Stimulated activated CD8-positive, alpha-beta memory T cell treated with anti-CD3 and anti-CD28 coated beads, Interleukin-12 subunit alpha, Interleukin-12 subunit beta, amount 100 ng/mL, for 1 hour (primary cell): Measurements from ENCODE around the gene SPSB2.
A peak's percentile ranks its signal among the peaks of the same experiment; 100 is the strongest.
"Not testable (repeated sequence)": the region's sequence is repeated elsewhere in the genome, so short reads cannot be mapped to it uniquely, and the experiment has no call there.

Experiments
- DNase-seq: peaks from one replicate; pipeline ENCODE4 v3.0.0-alpha.2; 2020; ENCODE audit warnings: low read depth

The SPSB2 gene

DNA sequence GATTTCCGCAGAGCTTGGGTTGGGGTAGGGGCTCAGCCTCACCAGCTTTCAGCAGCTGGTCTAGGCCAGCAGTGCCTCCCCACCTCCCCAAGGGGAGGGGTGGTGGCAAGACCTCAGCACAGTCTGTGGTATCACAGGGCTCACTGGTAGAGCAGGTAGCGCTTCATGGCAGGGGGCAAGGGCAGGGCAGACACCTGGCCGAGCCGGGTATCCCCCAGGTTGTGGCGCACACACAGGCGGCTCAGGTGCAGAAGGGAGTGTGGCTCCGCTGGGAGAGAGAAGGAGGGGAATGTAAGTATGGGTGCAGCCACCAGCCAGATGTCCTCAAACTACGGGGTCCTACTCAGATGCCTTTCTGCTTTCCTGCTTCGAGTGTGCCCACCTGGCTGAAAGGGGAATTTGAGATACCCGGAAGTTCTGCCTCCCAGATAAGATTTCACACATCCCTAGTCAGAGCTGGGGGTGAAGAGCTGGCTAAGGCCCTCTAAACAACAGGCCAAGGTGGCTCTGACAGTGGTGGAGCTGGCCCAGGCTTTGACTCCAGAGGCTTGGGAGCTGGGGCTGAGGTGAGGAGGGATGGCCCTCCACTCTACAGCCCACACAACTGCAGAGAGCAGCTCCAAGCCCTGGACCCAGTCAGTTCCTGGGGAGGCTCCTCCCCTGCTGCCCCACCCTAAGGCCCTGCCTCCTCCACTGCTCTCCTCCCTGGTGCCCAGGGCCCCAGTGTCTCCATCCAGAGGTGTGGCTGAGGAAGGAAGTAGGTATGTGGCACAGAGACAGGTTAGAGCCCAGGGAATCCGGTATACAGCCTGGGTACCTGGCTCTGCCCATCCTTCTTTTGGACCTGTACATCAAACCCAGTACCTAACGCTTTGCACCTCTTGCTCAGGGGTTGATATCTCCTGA lies 1.8 kb downstream of the SPSB2 start:
- no peak for DNase-seq

DNA sequence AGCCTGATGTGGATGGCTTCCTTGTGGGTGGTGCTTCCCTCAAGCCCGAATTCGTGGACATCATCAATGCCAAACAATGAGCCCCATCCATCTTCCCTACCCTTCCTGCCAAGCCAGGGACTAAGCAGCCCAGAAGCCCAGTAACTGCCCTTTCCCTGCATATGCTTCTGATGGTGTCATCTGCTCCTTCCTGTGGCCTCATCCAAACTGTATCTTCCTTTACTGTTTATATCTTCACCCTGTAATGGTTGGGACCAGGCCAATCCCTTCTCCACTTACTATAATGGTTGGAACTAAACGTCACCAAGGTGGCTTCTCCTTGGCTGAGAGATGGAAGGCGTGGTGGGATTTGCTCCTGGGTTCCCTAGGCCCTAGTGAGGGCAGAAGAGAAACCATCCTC lies 2.8 kb downstream of the SPSB2 start:
- DNase-seq, result not testable (repeated sequence)

DNA sequence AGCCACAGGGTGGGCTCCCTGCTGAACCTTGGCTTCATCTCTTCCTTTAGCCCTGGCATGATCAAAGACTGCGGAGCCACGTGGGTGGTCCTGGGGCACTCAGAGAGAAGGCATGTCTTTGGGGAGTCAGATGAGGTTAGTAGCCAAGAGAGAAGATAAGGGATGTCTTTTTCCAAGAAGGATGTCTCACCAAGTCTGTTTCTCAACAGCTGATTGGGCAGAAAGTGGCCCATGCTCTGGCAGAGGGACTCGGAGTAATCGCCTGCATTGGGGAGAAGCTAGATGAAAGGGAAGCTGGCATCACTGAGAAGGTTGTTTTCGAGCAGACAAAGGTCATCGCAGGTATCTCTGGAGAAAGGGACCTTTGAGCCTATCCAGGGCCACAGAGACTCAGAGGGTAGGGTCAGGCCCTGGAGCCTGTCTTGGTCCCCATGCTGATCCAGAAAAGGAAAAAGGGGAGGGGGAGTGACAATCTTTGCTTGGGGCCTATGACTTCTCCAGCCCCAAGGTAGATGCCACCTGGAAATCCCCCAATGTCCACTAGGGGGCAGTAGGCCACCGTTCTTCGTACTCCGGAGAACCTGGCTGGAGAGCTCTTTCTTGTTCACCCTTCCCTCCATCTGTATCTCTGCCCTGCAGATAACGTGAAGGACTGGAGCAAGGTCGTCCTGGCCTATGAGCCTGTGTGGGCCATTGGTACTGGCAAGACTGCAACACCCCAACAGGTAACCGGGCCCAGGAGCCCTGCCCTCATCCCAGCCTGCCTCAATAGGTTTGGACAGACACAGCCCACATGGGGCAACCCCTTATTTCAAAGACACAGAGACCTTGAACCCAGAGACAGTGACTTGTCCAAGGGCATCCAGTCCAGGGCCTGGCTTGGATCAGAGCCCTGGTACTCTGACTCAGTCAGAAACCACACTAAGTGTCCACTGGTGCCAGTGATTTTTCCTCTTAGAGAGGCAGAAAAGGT lies 3.8 kb downstream of the SPSB2 start:
- DNase-seq, result peak; percentile 76

DNA sequence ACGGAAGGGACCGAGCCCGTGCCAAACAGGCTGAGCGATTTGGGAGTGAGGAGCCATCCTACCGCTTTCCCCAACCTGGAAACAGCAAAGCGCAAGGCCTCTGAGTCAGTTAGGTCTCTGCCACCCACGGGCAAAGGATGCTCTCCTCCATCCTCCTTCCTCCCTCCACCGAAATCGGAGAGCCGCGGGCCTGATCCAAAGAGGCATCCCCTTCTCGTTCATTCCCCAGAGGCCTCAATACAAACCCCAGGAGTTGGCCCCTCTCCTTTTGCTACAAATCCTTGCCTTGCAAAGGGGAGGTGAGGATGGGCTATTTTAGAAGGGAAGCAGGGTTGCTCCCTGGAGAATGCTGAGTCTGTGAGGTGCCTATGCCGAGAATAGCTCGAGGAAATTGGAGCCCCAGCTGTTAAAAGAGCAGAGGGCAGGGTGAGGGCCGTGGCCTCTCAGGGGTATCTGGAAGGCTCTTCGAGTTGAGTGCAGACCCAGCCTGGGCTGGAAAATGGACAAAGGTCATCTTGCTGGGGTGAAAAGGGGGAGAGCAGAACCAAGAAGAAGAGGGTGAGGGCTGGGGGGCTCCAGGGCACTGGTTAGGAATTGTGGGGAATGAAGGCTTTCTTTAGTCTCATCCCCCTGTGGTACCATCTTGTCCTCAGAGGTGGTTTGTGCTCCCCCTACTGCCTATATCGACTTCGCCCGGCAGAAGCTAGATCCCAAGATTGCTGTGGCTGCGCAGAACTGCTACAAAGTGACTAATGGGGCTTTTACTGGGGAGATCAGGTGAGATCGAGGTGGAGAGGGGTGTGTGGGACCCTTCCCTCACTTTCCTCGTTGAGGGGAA lies 4.7 kb downstream of the SPSB2 start:
- DNase-seq, result no peak

DNA sequence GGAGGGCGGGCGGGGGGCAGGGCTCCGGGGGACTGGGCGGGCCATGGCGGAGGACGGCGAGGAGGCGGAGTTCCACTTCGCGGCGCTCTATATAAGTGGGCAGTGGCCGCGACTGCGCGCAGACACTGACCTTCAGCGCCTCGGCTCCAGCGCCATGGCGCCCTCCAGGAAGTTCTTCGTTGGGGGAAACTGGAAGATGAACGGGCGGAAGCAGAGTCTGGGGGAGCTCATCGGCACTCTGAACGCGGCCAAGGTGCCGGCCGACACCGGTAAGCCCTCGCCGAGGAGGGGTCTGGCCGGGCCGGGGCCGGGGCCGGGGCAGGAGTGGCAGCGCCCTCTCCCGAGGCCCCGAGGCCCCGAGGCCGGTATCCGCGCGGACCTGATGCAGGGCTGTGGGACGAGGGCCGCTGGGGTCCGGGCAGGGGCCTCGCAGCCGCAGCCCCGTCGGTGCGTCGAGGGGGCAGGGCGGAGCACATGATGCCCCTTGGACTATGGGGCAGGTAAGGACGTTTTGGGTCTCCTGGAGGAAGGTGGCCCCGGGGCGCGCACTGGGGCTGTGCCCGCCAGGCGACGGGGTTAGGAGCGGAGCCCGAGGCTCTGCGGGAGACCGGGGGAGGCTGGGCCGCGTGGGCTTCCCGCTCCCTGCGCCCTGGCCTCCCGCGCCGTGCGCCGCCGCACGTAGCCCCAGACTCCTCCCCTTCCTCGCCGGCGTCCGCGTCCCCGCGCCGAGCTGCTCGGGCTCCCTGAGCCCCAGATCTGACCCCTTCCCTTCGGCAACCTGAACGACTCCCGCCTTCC lies 5.5 kb downstream of the SPSB2 start, which contains the start of gene TPI1:
Gene TPI1 (plus strand): TSS at position 119 of the 798 bp plus-strand sequence. CDS start 36 bp downstream, at position 155.
- peak; percentile 56 for DNase-seq

DNA sequence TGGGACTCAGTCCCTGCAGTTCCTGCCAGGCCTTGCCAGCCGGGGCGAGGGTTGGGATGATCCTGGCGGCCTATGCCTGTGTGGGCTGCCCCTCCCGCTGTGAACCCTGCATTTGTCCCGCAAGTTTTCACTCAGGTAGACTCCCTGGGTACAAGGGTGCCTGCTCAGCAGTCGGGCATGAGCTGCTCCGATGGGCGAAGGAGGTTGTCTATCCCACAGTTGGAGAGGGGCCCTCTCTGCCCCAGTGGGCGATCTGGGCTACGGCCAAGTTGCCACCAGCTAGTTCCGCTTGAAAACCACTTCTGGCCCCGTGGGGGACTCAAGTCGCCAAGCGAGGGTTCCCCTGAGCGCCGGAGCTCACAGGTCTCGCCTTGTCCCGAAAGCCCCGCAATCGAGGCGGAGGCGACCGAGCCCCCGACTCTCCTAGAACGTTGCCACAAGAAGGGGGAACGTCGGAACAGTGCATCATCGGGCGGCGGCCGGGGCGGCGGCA lies 6.1 kb downstream of the SPSB2 start:
- no peak for DNase-seq

DNA sequence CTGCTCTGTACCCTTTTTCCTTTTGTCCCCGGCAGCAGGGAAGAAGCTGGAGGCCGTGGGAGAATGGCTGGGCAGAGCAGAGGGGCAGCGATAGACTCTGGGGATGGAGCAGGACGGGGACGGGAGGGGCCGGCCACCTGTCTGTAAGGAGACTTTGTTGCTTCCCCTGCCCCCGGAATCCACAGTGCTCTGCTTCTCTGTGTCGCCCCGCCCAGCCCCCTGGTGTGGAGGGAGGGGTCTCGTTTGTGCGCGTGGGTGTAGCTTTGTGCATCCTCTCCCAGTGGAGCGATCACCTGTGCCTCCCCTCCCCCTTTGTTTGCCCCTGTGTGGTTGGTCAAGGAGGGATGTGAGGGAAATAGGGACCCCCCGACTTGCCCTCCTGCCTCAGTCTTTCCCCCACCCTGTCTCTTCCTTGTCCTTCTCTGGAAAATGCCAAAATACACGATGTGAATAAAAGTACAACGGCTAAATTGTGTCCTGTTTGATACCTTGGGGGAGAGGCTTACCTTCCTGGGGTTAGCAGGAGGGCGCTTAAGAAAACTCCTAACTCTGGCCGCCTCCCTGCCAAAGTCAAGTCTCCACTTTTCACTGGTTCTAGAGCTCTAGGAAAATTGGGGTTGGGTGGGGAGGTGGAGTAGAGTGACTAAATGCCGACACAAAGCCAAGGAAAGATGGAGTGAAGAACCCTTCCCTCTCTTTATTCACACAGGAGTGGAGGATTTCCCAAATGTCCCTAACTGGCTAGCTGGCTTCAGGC lies 6.8 kb downstream of the SPSB2 start:
- DNase-seq, result no peak

DNA sequence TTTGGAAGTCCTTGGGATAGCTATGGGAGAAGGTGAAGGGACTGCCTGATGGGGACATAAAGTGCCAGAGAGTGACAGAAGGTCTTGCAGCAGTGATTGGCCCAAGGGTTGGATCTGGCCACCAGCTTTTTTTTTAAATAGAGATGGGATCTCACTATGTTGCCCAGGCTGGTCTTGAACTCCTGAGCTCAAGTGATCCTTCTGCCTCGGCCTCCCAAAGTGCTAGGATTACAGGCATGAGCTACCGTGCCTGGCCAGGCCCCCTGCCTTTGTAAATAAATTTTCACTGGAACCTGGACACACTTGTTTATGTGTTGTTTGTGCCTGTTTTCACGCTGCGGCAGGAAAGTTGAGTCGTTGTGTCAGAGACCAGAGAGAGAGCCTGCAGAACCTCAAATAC lies 7.8 kb downstream of the SPSB2 start:
- not testable (repeated sequence) for DNase-seq

DNA sequence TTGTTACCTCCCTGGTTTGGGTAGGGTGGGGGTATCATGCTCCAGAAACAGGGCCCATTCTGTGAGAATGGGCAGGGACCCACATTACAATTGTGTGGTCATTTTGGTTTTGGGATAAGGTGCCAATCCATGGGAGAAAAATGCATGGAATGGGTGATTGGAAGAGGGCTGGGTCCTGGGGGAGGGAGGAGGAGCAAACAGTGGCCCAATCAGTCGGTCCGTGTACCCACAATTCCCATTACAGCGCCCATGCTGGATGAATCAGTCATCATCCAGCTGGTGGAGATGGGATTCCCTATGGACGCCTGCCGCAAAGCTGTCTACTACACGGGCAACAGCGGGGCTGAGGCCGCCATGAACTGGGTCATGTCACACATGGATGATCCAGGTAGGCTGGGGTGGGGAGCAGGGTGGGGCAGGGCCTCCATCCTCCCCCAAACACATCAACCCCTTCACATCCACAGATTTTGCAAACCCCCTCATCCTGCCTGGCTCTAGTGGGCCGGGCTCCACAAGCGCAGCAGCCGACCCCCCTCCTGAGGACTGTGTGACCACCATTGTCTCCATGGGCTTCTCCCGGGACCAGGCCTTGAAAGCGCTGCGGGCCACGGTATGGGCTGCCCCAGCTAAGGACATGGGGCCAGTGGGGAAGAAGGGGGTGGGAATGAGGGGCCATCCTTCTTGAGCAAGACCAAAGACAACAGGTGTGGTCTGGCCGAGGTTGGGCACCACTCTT lies 9.3 kb downstream of the SPSB2 start:
- no peak for DNase-seq

DNA sequence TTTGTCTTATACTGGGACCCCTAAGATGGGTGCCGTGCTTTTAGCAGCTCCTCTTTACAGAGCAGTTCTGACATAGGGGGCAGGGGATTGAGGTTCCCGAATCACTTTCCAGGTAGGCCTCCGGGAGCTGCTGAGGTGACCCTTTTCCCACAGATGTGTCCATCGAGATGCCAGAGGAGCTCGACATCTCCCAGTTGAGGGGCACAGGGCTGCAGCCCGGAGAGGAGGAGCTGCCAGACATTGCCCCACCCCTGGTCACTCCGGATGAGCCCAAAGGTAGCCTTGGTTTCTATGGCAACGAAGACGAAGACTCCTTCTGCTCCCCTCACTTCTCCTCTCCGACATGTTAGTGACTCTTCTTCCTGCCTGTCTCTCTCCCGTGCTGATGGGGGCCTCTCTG lies 10.1 kb downstream of the SPSB2 start:
- no peak for DNase-seq

DNA sequence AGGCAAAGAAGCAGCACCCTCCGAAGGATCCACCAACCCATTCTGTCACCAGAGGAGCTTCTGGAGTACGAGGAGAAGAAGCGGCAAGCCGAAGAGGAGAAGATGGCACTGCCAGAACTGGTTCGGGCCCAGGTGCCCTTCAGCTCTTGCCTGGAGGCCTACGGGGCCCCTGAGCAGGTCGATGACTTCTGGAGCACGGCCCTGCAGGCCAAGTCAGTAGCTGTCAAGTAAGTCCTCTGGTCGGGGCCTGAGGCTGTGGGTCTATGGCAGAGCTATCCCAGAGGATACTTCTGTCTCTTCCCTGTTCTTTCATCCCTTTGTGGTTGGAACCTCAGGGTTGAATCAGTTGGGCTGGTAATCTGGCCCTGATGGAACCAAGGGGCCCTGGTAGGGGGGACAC lies 11.7 kb downstream of the SPSB2 start:
- DNase-seq, result no peak

DNA sequence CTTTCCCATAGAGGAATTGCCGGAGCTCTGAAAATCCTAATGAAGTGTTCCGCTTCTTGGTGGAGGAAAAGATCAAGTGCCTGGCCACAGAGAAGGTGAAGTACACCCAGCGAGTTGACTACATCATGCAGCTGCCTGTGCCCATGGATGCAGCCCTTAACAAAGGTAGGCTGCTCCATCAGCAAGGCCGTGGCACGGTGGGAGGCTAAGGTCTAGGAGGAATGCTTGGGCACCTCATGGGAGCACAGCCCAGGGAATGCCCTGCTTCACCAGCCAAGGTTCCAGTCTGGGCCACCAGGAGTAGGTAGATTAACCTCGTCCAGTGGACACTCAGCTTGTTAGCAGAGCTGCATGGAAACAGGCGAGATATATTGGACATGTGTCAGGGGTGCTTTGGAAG lies 12.2 kb downstream of the SPSB2 start:
- no peak for DNase-seq

DNA sequence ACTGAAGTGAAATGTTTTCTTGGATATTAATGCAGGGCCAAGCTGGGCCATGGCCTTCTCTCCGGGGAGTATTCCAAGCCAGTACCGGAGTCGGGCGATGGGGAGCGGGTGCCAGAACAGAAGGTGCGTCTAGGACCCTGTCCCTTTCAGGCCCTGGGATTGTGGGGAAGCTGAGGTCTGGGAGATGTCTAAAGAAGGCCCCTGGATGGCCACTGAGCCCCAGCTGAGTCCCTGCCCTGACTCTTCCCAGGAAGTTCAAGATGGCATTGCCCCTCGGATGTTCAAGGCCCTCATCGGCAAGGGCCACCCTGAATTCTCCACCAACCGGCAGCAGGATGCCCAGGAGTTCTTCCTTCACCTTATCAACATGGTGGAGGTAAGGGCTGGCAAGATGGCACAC lies 13.0 kb downstream of the SPSB2 start:
- DNase-seq, result no peak

DNA sequence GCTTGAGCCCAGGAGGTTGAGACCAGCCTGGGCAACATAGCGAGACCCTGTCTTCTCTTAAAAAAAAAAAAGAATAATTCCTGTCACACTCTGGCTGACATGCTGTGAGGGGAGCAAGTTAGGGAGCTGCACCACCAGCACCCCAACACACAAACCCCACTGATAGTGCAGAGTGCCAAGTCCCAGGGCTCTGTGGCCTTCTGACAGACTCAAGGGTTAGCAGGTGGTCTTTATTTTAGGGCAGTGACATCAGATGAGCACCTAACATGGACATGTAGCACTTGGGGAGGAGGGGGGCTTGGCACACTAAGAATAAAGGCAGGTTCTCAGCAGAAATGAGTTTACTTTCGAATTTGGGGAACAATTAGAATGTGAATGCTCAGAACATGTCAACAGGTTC lies 14.3 kb downstream of the SPSB2 start:
- DNase-seq, result no peak

DNA sequence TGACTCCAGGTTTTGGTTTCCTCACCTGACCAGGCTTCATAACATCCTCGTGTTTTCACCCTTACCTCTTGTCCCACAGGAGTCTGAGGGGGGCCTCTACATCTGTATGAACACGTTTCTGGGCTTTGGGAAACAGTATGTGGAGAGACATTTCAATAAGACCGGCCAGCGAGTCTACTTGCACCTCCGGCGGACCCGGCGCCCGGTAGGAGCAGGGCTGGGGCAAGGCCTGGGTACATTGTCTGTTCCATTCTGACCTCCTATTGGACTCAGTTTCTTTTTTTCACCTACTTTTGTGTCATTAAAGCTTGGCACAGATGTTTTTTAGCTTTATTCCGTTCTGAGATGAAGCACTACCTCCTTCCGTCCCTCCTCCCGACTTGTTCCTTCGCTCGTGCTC lies 17.8 kb downstream of the SPSB2 start:
- DNase-seq, result no peak

DNA sequence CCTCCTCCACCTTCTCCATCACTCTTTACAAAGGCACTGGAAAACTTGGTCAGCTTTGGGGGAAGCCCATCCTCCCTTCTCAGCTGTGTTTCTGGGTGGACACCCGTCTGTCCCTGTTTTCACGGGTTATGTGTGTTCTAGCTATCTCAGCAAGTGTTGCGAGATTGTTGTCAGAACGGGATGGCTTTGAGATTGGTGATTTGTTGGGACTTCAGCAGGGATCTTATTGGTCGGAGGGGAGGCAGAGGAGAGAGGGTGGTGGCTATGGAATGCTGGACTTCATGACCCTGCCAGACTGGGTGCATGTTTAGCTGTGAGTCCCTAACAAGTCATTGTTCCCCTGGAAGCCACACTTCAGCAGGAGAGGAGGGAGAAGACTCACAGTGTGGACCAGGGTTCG lies 19.1 kb downstream of the SPSB2 start:
- DNase-seq, result no peak

DNA sequence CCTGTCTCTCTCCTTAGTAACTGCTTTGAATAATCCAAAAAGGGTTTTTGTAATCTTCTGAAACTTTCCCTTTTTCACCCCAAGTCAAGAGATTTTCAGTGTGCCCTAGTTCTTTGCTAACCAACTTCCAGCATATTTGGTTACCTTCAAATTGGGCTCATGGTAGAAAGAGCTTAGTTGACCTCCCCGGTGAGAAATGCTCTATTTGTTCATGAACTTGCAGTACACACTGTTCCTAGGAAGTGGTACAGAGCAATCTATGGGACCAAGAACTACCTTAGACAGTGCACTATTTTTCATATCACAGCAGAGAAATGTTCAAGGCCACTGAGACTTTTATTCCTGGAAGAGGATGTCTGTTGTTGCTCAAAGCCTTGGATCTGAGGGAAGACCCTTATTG lies 19.5 kb downstream of the SPSB2 start:
- DNase-seq, result no peak

DNA sequence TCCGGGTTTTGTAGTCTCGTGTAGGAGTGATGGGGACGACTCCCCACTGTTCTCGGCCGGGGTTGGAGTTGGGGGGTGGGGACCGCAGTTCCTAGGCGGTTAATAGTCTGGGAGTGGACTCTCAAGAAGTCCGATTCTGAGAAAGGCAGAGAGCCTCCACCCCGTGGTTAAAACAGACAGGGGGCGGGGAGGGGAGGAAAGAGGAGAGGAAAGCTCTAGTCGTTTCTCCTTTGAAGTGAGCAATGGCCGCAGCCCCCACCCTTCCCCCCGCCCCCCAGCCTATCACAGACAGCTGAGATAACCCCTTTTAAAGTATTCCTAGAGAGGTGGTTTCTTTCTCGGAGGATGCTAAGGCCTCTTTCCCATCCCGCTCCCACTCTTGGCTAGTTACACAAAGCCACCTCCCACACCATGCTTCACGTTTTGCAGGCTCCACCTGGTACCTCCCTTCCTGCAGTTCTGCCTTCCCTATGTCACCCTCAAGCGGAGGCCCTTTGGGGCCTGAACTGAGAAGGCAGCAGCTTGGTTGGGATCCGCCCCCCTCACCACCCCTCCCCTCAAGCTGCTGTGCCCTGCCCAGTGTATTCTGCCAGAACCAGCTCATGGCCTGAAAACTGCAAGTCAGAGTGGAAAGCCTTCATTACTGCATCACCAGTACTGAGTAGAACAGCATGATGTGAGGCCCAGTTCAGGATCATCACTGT lies 20.3 kb downstream of the SPSB2 start:
- no peak for DNase-seq
